NCI-H1436 (cell line): Measurements from ENCODE around the gene FRMD5.
"Not testable (repeated sequence)": the region's sequence is repeated elsewhere in the genome, so short reads cannot be mapped to it uniquely, and the experiment has no call there.

Experiments used
- DNase-seq: peaks from one replicate; lab custom pipeline; 2025; lab: John Stamatoyannopoulos, UW

FRMD5 gene

GRCh38 chr15:43831519-43832052, 363.5 kb downstream of the FRMD5 start:
- not testable (repeated sequence) for DNase-seq

- DNase-seq = not testable (repeated sequence)
These were observed 364.3 kb downstream of the FRMD5 start for GRCh38 chr15:43830691-43831275.

- not testable (repeated sequence) for DNase-seq
These were observed 365.0 kb downstream of the FRMD5 start for GRCh38 chr15:43829951-43830540.

GRCh38 chr15:43828061-43828657, 366.9 kb downstream of the FRMD5 start:
- DNase-seq = no peak

GRCh38 chr15:43826508-43827341, 368.3 kb downstream of the FRMD5 start, which contains the start of gene WDR76:
Gene WDR76, plus strand, starts transcription at chr15:43827002. Its CDS starts 31 bp downstream, at chr15:43827033.
- DNase-seq = peak; percentile 85

- no peak for DNase-seq
These were observed 369.0 kb downstream of the FRMD5 start for GRCh38 chr15:43826029-43826507.

- not testable (repeated sequence) for DNase-seq
These were observed 369.8 kb downstream of the FRMD5 start for GRCh38 chr15:43825305-43825704.

GRCh38 chr15:43824302-43825246, 370.5 kb downstream of the FRMD5 start, which contains the start of gene MFAP1:
Gene MFAP1, minus strand, starts transcription at chr15:43824690. Its CDS starts 121 bp downstream, at chr15:43824569.
- DNase-seq = peak; percentile 96

GRCh38 chr15:43821505-43821904, 373.6 kb downstream of the FRMD5 start:
- no peak for DNase-seq
